IPS DF 4.7 (cell line): Measurements from ENCODE around the gene CDRT15L2.
"Not testable (repeated sequence)": the region's sequence is repeated elsewhere in the genome, so short reads cannot be mapped to it uniquely, and the experiment has no call there.

Source experiments
- DNase-seq: peaks from one replicate; pipeline ENCODE4 v3.0.0-alpha.2; 2013; ENCODE audit warnings: low spot score; ENCODE audit errors: extremely low read depth

CDRT15L2 gene

DNA sequence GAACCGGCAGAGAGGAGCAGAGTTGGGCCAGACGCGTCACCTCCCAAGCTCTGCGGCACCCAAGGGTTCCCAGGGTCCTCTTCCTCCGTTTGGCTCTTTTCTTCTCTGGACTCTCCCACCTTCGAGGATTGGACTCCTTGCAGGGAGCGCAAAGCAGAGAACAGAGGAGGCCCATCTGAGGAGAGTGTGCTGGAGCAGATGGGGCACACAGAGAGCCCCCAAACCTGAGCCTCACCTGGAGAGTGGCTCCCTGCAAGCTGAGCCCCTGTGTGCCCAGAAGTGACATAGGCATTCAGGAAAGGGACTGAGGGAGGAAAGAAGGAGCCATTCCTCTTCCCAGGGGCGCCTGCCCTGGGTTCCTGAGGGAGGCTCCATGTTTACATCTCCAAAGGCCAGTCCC is 6.3 kb upstream of the CDRT15L2 start:
- DNase-seq, result not testable (repeated sequence)

DNA sequence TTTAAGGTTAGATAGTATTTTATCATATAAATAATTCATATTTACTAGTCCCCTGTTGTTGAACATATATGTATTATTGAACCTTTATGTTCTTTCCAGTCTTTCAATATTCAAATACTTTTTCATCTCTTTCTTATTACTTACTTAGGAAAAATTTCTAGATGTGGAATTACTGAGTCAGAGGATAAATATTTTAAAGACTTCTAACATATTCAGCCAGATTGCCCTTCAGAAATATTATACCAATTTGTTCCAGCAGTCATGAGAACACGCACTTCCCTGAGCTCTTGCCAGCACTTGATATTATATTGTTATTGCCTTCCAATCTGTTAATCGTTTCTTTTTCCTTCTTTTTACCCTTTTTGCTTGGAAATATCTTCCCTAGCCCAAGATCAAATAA is 4.5 kb upstream of the CDRT15L2 start:
- DNase-seq, result not testable (repeated sequence)

DNA sequence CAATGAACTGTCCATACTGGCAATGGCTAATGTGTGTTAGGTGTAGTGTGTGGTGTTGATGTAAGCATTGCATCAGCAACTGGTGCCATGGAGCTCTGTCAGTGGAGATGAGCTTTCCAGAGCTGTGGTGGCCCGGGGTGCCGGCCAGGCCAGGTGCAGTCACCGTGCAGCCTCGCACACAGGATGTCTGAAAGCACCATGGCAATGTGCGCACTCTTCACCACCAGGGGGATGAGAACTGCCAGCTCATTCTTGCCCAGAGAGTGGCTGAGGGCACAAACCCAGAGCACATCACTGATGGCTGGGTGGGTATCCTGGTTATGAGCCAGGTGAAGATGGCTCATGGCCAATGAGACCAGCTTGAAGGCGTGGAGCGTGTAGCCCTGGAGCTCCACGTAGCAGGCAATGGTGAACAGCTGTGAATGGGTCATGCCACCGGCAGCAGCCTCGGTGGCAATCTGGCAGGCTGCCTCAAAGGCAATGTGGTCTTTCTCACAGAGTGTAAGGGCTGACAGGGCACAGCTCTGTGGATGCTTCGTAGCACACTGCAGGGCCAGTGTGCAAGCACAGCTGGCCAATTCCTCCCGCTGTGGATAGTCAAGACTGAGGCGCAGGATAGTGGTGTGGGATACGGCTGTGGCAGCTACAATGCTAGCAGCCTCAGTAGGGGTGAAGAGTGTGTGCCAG is 4.5 kb downstream of the CDRT15L2 start:
- not testable (repeated sequence) for DNase-seq

DNA sequence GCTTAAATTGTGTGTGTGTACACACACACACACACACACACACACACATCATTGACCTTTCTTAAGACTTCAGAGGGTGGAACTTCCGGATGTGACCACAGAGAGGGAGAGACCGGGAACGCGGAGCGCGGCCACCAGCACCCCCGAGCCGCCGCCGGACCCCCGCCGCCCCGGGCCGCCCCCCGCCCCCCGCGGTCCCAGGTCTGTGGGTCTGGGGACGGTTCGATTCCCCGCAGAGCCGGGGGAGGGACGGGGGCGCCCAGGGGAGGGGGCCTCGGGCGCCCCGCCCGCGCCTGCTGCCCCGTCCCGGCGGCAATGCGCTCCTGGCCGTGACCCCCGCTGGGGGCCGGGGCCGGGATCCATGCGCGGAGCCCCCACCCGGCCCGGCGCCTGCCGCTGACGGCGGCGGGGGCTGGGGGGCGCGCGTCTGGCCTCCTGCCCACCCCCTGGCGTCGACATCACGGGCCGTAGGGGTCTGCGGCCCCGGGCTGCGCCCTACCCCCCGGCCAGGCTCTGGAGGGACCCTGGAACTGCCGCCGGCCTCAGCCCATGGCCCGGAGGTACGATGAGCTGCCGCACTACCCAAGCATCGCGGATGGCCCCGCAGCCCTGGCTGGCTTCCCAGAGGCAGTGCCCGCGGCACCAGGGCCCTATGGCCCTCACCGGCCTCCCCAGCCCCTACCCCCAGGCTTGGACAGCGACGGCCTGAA is 9.4 kb downstream of the CDRT15L2 start:
- DNase-seq, result not testable (repeated sequence)

DNA sequence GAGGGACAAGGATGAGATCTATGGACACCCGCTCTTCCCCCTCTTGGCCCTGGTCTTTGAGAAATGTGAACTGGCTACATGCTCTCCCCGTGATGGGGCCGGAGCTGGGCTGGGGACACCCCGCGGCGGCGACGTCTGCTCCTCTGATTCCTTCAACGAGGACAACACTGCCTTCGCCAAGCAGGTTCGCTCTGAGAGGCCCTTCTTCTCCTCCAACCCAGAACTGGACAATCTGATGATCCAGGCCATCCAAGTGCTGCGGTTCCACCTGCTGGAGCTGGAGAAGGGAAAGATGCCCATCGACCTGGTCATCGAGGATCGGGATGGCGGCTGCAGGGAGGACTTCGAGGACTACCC is 9.9 kb downstream of the CDRT15L2 start:
- DNase-seq, result not testable (repeated sequence)

DNA sequence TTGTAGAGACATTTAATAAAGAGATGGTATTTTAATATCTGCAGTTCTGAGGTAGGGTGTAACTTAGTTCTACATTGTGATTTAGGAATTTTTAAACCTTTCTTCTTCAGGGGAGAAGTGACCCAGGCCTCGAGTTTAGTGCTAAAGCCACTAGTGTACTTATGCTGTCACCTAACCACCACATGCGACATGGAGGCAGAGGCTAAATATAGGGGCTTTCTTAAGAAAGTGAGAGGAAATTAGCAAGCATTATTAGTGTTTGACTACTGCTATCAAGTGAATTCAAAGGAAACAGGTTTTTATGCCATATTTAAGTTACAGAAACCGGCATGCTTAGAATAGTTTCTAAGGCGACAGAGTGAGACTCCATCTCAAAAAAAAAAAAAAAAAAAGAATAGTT is 11.5 kb downstream of the CDRT15L2 start:
- DNase-seq, result not testable (repeated sequence)

DNA sequence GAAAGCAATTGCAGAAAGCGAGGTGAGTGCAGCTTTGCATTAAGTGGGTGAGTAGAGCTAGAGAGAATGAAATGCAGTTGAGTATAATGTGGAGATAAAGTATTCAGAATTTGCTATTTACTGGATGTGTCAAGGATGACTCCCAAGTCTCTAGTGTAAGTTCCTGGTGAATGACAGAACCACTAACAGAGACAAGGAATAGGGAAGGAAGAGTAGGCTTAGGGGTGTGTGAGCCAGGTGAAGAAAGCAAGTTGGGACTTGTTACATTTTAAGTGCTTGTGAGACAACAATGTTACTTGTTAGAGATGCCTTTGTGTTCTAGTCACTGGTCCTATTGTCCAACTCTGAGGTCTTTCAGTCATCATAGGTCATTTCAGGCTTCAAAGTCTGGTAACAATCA is 26.0 kb downstream of the CDRT15L2 start:
- not testable (repeated sequence) for DNase-seq

DNA sequence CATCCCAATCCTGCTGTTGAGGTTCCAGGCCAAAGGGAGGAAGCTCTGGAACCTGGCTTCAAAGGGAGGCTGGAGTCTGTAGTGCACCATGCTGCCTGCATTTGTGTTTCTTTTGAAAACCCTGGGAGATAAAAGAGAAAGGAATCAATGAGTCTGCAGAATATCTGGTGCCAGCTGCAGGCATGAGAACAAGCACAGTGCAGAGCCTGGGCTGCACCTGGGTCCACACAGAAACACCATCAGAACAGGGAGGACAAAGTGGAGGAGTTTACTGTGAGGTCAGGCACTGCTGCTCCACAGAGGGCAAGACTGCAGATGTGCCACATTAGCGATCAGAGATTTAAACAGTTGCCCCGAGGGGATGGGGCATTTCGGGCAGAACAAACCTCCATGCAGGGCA is 30.0 kb downstream of the CDRT15L2 start:
- not testable (repeated sequence) for DNase-seq

DNA sequence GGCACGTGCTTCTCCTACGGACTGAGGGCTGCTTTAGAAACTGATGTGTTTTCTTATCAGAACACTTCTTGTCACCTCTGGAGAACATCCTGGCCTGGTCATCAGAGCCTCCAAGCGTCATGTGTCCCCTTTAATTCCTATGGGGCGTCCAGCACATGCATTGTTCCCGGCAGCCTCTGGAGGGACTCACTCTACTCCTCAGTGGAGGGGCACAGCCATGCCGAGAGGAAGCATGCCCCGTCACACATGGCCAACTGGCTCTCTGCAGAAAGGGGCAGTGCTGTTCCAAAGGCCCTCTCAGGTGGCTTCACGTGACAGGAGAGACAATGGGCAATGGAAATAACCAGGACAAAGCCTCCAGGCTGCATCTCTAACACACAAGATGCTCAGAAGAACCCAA is 31.8 kb downstream of the CDRT15L2 start:
- DNase-seq, result no peak

DNA sequence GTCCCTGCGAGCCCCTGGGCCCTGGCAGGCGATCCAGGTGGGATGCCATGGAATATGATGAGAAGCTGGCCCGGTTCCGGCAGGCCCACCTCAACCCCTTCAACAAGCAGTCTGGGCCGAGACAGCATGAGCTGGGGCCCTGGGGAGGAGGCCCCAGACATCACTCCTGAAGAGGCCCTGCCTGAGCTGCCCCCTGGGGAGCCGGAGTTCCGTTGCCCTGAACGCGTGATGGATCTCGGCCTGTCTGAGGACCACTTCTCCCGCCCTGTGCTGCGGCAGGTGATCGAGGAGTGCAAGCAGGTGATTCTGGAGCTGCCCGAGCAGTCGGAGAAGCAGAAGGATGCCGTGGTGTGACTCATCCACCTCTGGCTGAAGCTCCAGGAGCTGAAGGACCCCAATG is 33.1 kb downstream of the CDRT15L2 start:
- DNase-seq, result no peak

DNA sequence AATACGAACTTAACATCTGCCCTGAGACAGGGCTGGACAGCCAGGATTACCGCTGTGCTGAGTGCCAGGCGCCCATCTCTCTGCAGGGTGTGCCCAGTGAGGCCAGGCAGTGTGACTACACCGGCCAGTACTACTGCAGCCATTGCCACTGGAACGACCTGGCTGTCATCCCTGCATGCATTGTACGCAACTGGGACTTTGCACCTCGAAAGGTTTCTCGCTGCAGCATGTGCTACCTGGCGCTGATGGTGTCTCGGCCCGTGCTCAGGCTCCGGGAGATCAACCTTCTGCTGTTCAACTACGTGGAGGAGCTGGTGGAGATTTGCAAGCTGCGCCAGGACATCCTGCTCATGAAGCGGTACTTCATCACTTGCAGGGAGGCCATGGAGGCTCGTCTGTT is 33.7 kb downstream of the CDRT15L2 start:
- no peak for DNase-seq

DNA sequence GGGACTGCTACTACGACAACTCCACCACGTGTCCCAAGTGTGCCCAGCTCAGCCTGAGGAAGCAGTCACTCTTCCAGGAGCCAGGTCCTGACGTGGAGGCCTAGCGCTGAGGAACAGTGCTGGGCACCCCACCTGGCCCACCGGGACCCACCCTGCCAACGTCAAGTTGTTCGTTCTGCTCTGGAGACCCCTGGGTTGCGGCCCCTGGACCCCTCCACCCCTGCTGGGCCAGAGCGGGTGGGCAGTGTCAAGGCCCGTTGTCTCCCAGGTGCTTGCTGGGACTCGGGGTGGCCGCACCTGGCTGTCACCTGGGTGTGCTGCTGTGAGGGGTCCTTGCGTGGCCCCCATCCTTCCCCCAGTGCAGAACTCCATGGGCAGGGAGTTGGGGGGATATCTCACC is 34.4 kb downstream of the CDRT15L2 start:
- DNase-seq, result no peak

DNA sequence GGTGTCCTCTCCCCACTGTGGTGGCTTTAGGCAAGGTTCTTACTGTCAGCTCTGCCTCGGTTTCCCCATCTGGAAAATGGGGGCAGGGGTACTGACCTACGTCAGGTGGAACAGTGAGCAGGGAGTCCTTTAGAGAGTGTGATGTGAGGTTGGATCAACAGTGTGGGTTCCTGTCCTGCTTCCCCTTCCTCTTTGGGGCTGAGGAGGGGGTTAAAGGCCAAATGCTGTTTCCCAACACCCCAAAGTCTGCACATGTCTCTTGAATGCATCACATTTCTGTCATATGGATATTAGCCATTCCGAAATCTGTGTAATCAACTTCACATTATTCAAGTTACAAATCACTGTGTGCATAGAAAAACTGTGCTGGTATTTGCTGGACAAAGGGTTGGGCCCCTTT is 35.9 kb downstream of the CDRT15L2 start:
- not testable (repeated sequence) for DNase-seq
